HG03442 (cell line): ENCODE results near the gene SNCG.
"Not testable (repeated sequence)": the region's sequence is repeated elsewhere in the genome, so short reads cannot be mapped to it uniquely, and the experiment has no call there.

Experiments
- ATAC-seq: cut with Tn5 transposase; IDR thresholded peaks from one replicate; pipeline ENCODE4 v1.9.1; 2021; ENCODE audit warnings: mild to moderate bottlenecking, moderate library complexity; ENCODE audit not compliant: unreplicated experiment

Gene SNCG

GRCh38 chr10:86944471-86944870 lies 13.9 kb upstream of the SNCG start:
- ATAC-seq: no peak

GRCh38 chr10:86944907-86945306 lies 13.5 kb upstream of the SNCG start:
- no peak for ATAC-seq

GRCh38 chr10:86945361-86946212 lies 12.8 kb upstream of the SNCG start:
- no peak for ATAC-seq

- ATAC-seq: no peak
These were observed 11.9 kb upstream of the SNCG start for GRCh38 chr10:86946213-86947155.

GRCh38 chr10:86947806-86948205 lies 10.6 kb upstream of the SNCG start:
- not testable (repeated sequence) for ATAC-seq

- no peak for ATAC-seq
These were observed 8.1 kb upstream of the SNCG start for GRCh38 chr10:86950349-86950748.

GRCh38 chr10:86951184-86951761 lies 7.1 kb upstream of the SNCG start:
- ATAC-seq: no peak

- ATAC-seq: no peak
These were observed 6.3 kb upstream of the SNCG start for GRCh38 chr10:86952106-86952505.

- not testable (repeated sequence) for ATAC-seq
These were observed 5.7 kb upstream of the SNCG start for GRCh38 chr10:86952697-86953096.

- ATAC-seq: no peak
These were observed 4.4 kb upstream of the SNCG start for GRCh38 chr10:86953747-86954680.

- ATAC-seq: no peak
These were observed 3.5 kb upstream of the SNCG start for GRCh38 chr10:86954681-86955500.

- ATAC-seq: no peak
These were observed 2.8 kb upstream of the SNCG start for GRCh38 chr10:86955501-86956194.

GRCh38 chr10:86956195-86956847 lies 2.1 kb upstream of the SNCG start:
- no peak for ATAC-seq

- no peak for ATAC-seq
These were observed 1.5 kb upstream of the SNCG start for GRCh38 chr10:86956848-86957448.

- ATAC-seq: no peak
These were observed 806 bp upstream of the SNCG start, which contains the start of gene MMRN2 for GRCh38 chr10:86957471-86958115. MMRN2 (minus strand) TSS chr10:86957615; CDS start chr10:86957541, 74 bp downstream.

GRCh38 chr10:86958901-86959736 lies 720 bp downstream of the SNCG start:
- no peak for ATAC-seq

- no peak for ATAC-seq
These were observed 1.3 kb downstream of the SNCG start for GRCh38 chr10:86959737-86960002.
